Mesenchymal stem cell (in vitro differentiated cells and primary cell): ENCODE results near the gene NTRK3.

Source experiments
- DNase-seq: peaks from one replicate; pipeline ENCODE4 v3.0.0-alpha.2; 2013
- H2AFZ ChIP-seq: one replicate; pipeline ENCODE4 v1.6.1; 2013; ENCODE audit warnings: low read depth, mild to moderate bottlenecking, control low read depth, inconsistent platforms, low read length, moderate library complexity
- H2AK5ac ChIP-seq: 2 replicates; pipeline ENCODE4 v1.6.1; 2013; ENCODE audit warnings: low read length, moderate library complexity, mild to moderate bottlenecking, inconsistent platforms; ENCODE audit not compliant: severe bottlenecking
- H2BK120ac ChIP-seq: one replicate; pipeline ENCODE4 v1.6.1; 2013; ENCODE audit warnings: low read depth, mild to moderate bottlenecking, inconsistent platforms, low read length, moderate library complexity
- H2BK12ac ChIP-seq, 2 experiments: one replicate each; pipeline ENCODE4 v1.6.1; 2013; ENCODE audit warnings: inconsistent platforms in 2 of 2, low read length in 2 of 2, mild to moderate bottlenecking in 2 of 2, moderate library complexity in 2 of 2, control low read depth in 1 of 2
- H2BK15ac ChIP-seq: one replicate; pipeline ENCODE4 v1.6.1; 2013; ENCODE audit warnings: mild to moderate bottlenecking, low read depth, inconsistent platforms; ENCODE audit not compliant: poor library complexity, severe bottlenecking
- H2BK5ac ChIP-seq: 2 replicates; pipeline ENCODE4 v1.6.1; 2013; ENCODE audit warnings: low read depth, mild to moderate bottlenecking, low read length, control low read depth, inconsistent platforms; ENCODE audit not compliant: poor library complexity, severe bottlenecking
- H3K14ac ChIP-seq, 2 experiments: one replicate each; pipeline ENCODE4 v1.6.1; 2013; ENCODE audit warnings: inconsistent platforms in 2 of 2, low read length in 2 of 2, control low read depth in 1 of 2, mild to moderate bottlenecking in 1 of 2, moderate library complexity in 1 of 2
- H3K18ac ChIP-seq, 2 experiments: one replicate each; pipeline ENCODE4 v1.6.1; 2013; ENCODE audit warnings: inconsistent platforms in 2 of 2, low read length in 2 of 2, control low read depth in 1 of 2, low read depth in 1 of 2, mild to moderate bottlenecking in 1 of 2
- H3K23ac ChIP-seq, 2 experiments: one replicate each; pipeline ENCODE4 v1.6.1; 2013; ENCODE audit warnings: inconsistent platforms in 2 of 2, low read length in 2 of 2, mild to moderate bottlenecking in 2 of 2, moderate library complexity in 2 of 2, control low read depth in 1 of 2
- H3K27ac ChIP-seq: 2 replicates; pipeline ENCODE4 v1.5.1; 2013; ENCODE audit warnings: mild to moderate bottlenecking, moderate library complexity, low read length, control low read depth, inconsistent platforms; ENCODE audit not compliant: poor library complexity, severe bottlenecking
- H3K27me3 ChIP-seq, 2 experiments: 2 replicates each; pipeline versions ENCODE4 v1.6.1 to v1.7.0; 2013; ENCODE audit warnings: low read length in 2 of 2, mild to moderate bottlenecking in 2 of 2, moderate library complexity in 2 of 2, control low read depth in 1 of 2, inconsistent platforms in 1 of 2; ENCODE audit not compliant: control insufficient read depth in 1 of 2, insufficient read depth in 1 of 2
- H3K36me3 ChIP-seq, 2 experiments: 2 replicates each; pipeline versions ENCODE4 v1.6.1 to v1.7.0; 2013; ENCODE audit warnings: low read length in 2 of 2, control low read depth in 1 of 2, inconsistent platforms in 1 of 2, low read depth in 1 of 2, mild to moderate bottlenecking in 1 of 2; ENCODE audit not compliant: insufficient read depth in 2 of 2, control insufficient read depth in 1 of 2
- H3K4ac ChIP-seq, 2 experiments: one replicate each; pipeline ENCODE4 v1.6.1; 2013; ENCODE audit warnings: inconsistent platforms in 2 of 2, low read length in 2 of 2, mild to moderate bottlenecking in 2 of 2, moderate library complexity in 2 of 2, control low read depth in 1 of 2, low read depth in 1 of 2
- H3K4me1 ChIP-seq: 2 replicates; pipeline ENCODE4 v1.6.1; 2013; ENCODE audit warnings: low read depth, low read length, control low read depth; ENCODE audit not compliant: control insufficient read depth, insufficient read depth
- H3K4me2 ChIP-seq: 2 replicates; pipeline ENCODE4 v1.6.1; 2013; ENCODE audit warnings: low read length, mild to moderate bottlenecking, inconsistent platforms; ENCODE audit not compliant: poor library complexity, severe bottlenecking
- H3K4me3 ChIP-seq, 2 experiments: 2 replicates each; pipeline versions ENCODE4 v1.5.1 to v1.7.0; 2013; ENCODE audit warnings: low read length in 2 of 2, mild to moderate bottlenecking in 2 of 2, control low read depth in 1 of 2, low read depth in 1 of 2; ENCODE audit not compliant: insufficient read depth in 1 of 2
- H3K79me1 ChIP-seq: replicated peaks from 2 replicates; pipeline ENCODE4 v1.6.1; 2013; ENCODE audit warnings: mild to moderate bottlenecking, control low read depth, low read length, inconsistent platforms; ENCODE audit not compliant: poor library complexity, severe bottlenecking
- H3K9ac ChIP-seq: 2 replicates; pipeline ENCODE4 v1.7.0; 2013; ENCODE audit warnings: mild to moderate bottlenecking, low read length, moderate library complexity
- H3K9me3 ChIP-seq: 2 replicates; pipeline ENCODE4 v1.7.0; 2013; ENCODE audit warnings: mild to moderate bottlenecking, low read length; ENCODE audit not compliant: control insufficient read depth
- H4K8ac ChIP-seq: one replicate; pipeline ENCODE4 v1.6.1; 2013; ENCODE audit warnings: inconsistent platforms, mild to moderate bottlenecking, low read length, moderate library complexity
- H4K91ac ChIP-seq: one replicate; pipeline ENCODE4 v1.6.1; 2013; ENCODE audit warnings: mild to moderate bottlenecking, low read length, inconsistent platforms
- WGBS: methylation state at CpG from one replicate; pipeline ENCODE4 v1.1.7; 2013; ENCODE audit warnings: mixed read lengths; 5-methylcytosine and 5-hydroxymethylcytosine counted together

The NTRK3 gene

GRCh38 chr15:88252441-88252840 is 4.1 kb downstream of the NTRK3 start:
- 83% methylated on average over 7 of the region's 7 CpGs for WGBS
- H3K23ac ChIP-seq, result no peak overlapping the region
- no peak overlapping the region for H3K27ac ChIP-seq
- H3K36me3 ChIP-seq, result no peaks in the 10 kb centered on the region
- no peak overlapping the region for H2AFZ ChIP-seq
- H2BK120ac ChIP-seq, result no peak overlapping the region
- no peak overlapping the region for H2BK12ac ChIP-seq
- H3K4me1 ChIP-seq, result peaks cover 17% of the 10 kb centered on the region
- H4K8ac ChIP-seq, result no peak overlapping the region
- H3K9ac ChIP-seq, result no peak overlapping the region
- no peak overlapping the region for H2BK5ac ChIP-seq
- no peak for DNase-seq
- H3K9me3 ChIP-seq, result no peaks in the 10 kb centered on the region
- no peak overlapping the region for H3K18ac ChIP-seq
- H3K27me3 ChIP-seq, result peaks cover 39 to 70% of the 10 kb centered on the region in 2 experiments
- no peak overlapping the region for H3K4me3 ChIP-seq
- H3K4me2 ChIP-seq, result no peak overlapping the region
- H3K14ac ChIP-seq, result no peak overlapping the region
- no peak overlapping the region for H3K4ac ChIP-seq
- no peak overlapping the region for H2BK15ac ChIP-seq
- H2AK5ac ChIP-seq, result no peak overlapping the region
- H4K91ac ChIP-seq, result no peak overlapping the region
- H3K79me1 ChIP-seq, result no peaks in the 10 kb centered on the region

- Histone ChIP-seq H2BK15ac (no peak overlapping the region), H4K8ac (no peak overlapping the region), H4K91ac (no peak overlapping the region), H2AK5ac (no peak overlapping the region), H3K9ac (no peak overlapping the region), H3K14ac (no peak overlapping the region), H3K4me3 (no peak overlapping the region), H2BK12ac (no peak overlapping the region), H3K4me1 (peaks cover 9% of the 10 kb centered on the region), H3K23ac (no peak overlapping the region), H3K4ac (no peak overlapping the region), H3K27ac (no peak overlapping the region), H3K79me1 (no peaks in the 10 kb centered on the region), H3K27me3 (peaks cover 27 to 80% of the 10 kb centered on the region in 2 experiments), H2BK120ac (no peak overlapping the region), H2AFZ (no peak overlapping the region), H3K18ac (no peak overlapping the region), H2BK5ac (no peak overlapping the region), H3K36me3 (no peaks in the 10 kb centered on the region), H3K4me2 (no peak overlapping the region), H3K9me3 (no peaks in the 10 kb centered on the region)
- DNase-seq, result no peak
- WGBS, result 30% methylated on average over 1 of the region's 1 CpG
Observed at GRCh38 chr15:88250826-88251225, 5.7 kb downstream of the NTRK3 start.

GRCh38 chr15:88249220-88249619 is 7.3 kb downstream of the NTRK3 start:
- Histone ChIP-seq H3K79me1 (no peaks in the 10 kb centered on the region), H2BK5ac (no peak overlapping the region), H3K27ac (no peak overlapping the region), H3K27me3 (peaks cover 13 to 78% of the 10 kb centered on the region in 2 experiments), H4K8ac (no peak overlapping the region), H2AK5ac (no peak overlapping the region), H3K9ac (no peak overlapping the region), H4K91ac (no peak overlapping the region), H2BK12ac (no peak overlapping the region), H2BK120ac (no peak overlapping the region), H3K23ac (no peak overlapping the region), H3K14ac (no peak overlapping the region), H3K4me3 (no peak overlapping the region), H3K4me2 (no peak overlapping the region), H3K36me3 (no peaks in the 10 kb centered on the region), H3K4ac (no peak overlapping the region), H3K18ac (no peak overlapping the region), H2AFZ (no peak overlapping the region), H3K9me3 (no peaks in the 10 kb centered on the region), H2BK15ac (no peak overlapping the region), H3K4me1 (peaks cover 3% of the 10 kb centered on the region)
- 86% methylated on average over 6 of the region's 6 CpGs for WGBS
- DNase-seq, result no peak

GRCh38 chr15:88247914-88248313 is 8.6 kb downstream of the NTRK3 start:
- Histone ChIP-seq H4K91ac (no peak overlapping the region), H3K18ac (no peak overlapping the region), H2BK15ac (no peak overlapping the region), H3K36me3 (no peaks in the 10 kb centered on the region), H3K4me3 (no peak overlapping the region), H3K9me3 (no peaks in the 10 kb centered on the region), H3K4me1 (peaks cover 3% of the 10 kb centered on the region), H2BK12ac (no peak overlapping the region), H3K14ac (no peak overlapping the region), H3K23ac (no peak overlapping the region), H2AFZ (no peak overlapping the region), H3K79me1 (no peaks in the 10 kb centered on the region), H3K27ac (no peak overlapping the region), H2BK120ac (no peak overlapping the region), H2AK5ac (no peak overlapping the region), H3K4ac (no peak overlapping the region), H3K9ac (no peak overlapping the region), H2BK5ac (no peak overlapping the region), H3K27me3 (peaks cover 2 to 65% of the 10 kb centered on the region in 2 experiments), H4K8ac (no peak overlapping the region), H3K4me2 (no peak overlapping the region)
- DNase-seq, result no peak
- 72% methylated on average over 4 of the region's 4 CpGs for WGBS
